Dedifferentiated amniotic fluid mesenchymal stem cell (primary cell): ENCODE measurements around the gene ARSA.

Experiments used
- DNase-seq: peaks from one replicate; pipeline ENCODE4 v3.0.0-alpha.2; 2016; ENCODE audit errors: extremely low spot score

ARSA gene

GRCh38 chr22:50579752-50580151, 48.2 kb downstream of the ARSA start:
- no peak for DNase-seq

GRCh38 chr22:50578776-50579310, 49.1 kb downstream of the ARSA start:
- DNase-seq = no peak

- DNase-seq = no peak
These were observed 49.8 kb downstream of the ARSA start, which contains the start of gene CPT1B for GRCh38 chr22:50577987-50578775. Gene CPT1B, minus strand, starts transcription at chr22:50578427. Its CDS starts 512 bp downstream, at chr22:50577915.

DNA sequence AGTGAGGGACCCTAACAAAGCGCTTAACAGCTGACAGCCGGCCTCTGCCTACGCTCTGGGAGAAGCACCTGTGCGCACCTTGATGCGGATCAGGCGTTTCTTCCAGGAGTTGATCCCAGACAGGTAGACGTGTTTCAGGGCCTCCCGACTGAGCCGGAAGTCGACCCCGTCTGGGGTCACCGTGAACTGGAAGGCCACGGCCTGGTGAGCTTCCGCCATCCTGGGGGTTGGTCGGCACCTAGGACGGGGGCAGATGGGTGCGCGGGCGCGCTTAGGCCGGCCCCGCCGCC, 50.3 kb downstream of the ARSA start:
- DNase-seq = no peak

GRCh38 chr22:50576806-50577696, 50.9 kb downstream of the ARSA start:
- DNase-seq = no peak

DNA sequence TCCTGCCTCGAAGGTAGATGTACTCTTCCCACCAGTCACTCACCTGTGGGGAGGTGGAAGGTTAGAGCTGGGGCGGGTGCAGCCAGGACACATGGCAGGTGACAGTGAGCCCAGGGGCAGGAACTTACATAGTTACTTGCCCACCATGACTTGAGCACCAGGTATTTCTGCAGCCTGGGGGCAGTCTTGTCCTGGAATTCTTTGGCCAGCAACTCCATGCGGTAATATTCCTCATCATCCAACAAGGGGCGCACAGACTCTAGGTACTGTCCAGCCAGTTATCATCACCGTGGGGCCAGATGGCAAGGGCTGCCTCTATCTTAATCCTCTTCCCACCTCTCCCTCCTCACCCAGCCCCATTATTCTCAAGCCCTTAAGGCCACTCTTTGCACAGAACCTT, 51.9 kb downstream of the ARSA start:
- DNase-seq = no peak

DNA sequence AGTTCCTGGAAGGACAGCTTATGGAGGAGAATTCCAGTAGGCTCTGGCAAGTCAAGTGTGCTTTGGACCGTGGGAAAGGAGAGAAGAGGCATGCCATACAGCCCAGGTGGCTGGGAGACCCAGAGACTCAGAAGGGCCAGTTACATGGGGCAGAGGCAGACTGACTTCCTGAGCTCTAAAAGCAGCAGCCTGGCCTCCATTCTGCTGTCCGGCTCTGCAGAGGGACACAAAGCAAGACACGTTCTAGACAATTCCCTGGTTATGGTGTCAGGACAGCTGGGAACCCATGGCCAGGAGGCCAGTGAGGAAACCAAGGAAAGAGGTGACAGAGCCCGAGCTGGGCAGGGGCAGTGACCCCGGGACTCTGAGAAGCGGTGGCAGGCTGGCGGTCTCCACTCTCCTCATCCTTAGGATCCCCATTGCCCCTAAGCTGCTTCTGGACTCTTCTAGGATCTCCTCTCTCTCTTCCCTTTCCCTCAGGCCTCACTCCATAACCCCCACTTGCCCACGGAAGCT, 52.5 kb downstream of the ARSA start:
- DNase-seq = no peak
